ENCODE data around the gene SLC24A3.

The SLC24A3 gene

GRCh38 chr20:19244291-19244690 lies 31.8 kb downstream of the SLC24A3 start:
- DNase-seq = no peak

- DNase-seq = no peak
These were observed 36.9 kb downstream of the SLC24A3 start for GRCh38 chr20:19249106-19249879.

- DNase-seq = no peak
These were observed 37.9 kb downstream of the SLC24A3 start for GRCh38 chr20:19250346-19250745.

- DNase-seq = no peak
These were observed 39.1 kb downstream of the SLC24A3 start for GRCh38 chr20:19251506-19251905.

- DNase-seq = no peak
These were observed 39.5 kb downstream of the SLC24A3 start for GRCh38 chr20:19251958-19252357.

- DNase-seq = no peak
These were observed 40.1 kb downstream of the SLC24A3 start for GRCh38 chr20:19252451-19253120.

GRCh38 chr20:19253316-19253715 lies 40.9 kb downstream of the SLC24A3 start:
- DNase-seq = no peak

- DNase-seq = no peak
These were observed 41.7 kb downstream of the SLC24A3 start for GRCh38 chr20:19253916-19254820.

- DNase-seq = no peak
These were observed 42.5 kb downstream of the SLC24A3 start for GRCh38 chr20:19254956-19255355.

GRCh38 chr20:19256085-19256484 lies 43.6 kb downstream of the SLC24A3 start:
- no peak for DNase-seq

GRCh38 chr20:19256906-19257595 lies 44.6 kb downstream of the SLC24A3 start:
- no peak for DNase-seq

GRCh38 chr20:19257865-19258264 lies 45.4 kb downstream of the SLC24A3 start:
- DNase-seq = no peak

- no peak for DNase-seq
These were observed 46.7 kb downstream of the SLC24A3 start for GRCh38 chr20:19259141-19259591.

- no peak for DNase-seq
These were observed 48.1 kb downstream of the SLC24A3 start for GRCh38 chr20:19260412-19261090.

GRCh38 chr20:19264191-19264590 lies 51.7 kb downstream of the SLC24A3 start:
- DNase-seq = no peak

- DNase-seq = no peak
These were observed 53.4 kb downstream of the SLC24A3 start for GRCh38 chr20:19265646-19266374.

GRCh38 chr20:19268426-19268825 lies 56.0 kb downstream of the SLC24A3 start:
- no peak for DNase-seq

- DNase-seq = no peak
These were observed 57.4 kb downstream of the SLC24A3 start for GRCh38 chr20:19269737-19270340.

- DNase-seq = no peak
These were observed 59.6 kb downstream of the SLC24A3 start for GRCh38 chr20:19271879-19272651.

Data from DMS79 (cell line).